Activated T-helper 17 cell treated with anti-CD3 and anti-CD28 coated beads, Interleukin-2, amount 50 U/mL, for 72 hours (primary cell): ENCODE data around the gene BAZ1A. TPM values are rescaled to one million over a fixed set of nuclear protein-coding genes. Genes with fewer than 3 reads are reported as not detected.
"Not testable (repeated sequence)": the region's sequence is repeated elsewhere in the genome, so short reads cannot be mapped to it uniquely, and the experiment has no call there.

Source experiments
- ATAC-seq: fragments of 150-1000 bp; cut with Tn5 transposase; replicated peaks from 2 replicates; pipeline ENCODE4 v1.10.0; 2021; ENCODE audit warnings: mild to moderate bottlenecking, moderate library complexity
- H3K27ac Mint-ChIP-seq: one replicate; pipeline ENCODE4 v1.8.0; 2022; ENCODE audit warnings: mixed read lengths
- H3K27me3 Mint-ChIP-seq: one replicate; pipeline ENCODE4 v1.8.0; 2022; ENCODE audit warnings: mixed read lengths
- H3K36me3 Mint-ChIP-seq: one replicate; pipeline ENCODE4 v1.8.0; 2022; ENCODE audit warnings: low read depth, mild to moderate bottlenecking, mixed read lengths
- H3K4me1 Mint-ChIP-seq: one replicate; pipeline ENCODE4 v1.8.0; 2022; ENCODE audit warnings: mixed read lengths
- H3K4me3 Mint-ChIP-seq: one replicate; pipeline ENCODE4 v1.8.0; 2022; ENCODE audit warnings: mild to moderate bottlenecking, mixed read lengths
- H3K9me3 Mint-ChIP-seq: one replicate; pipeline ENCODE4 v1.8.0; 2022; ENCODE audit warnings: mixed read lengths
- total RNA-seq, 2 donors: library from RNA; stranded (reverse); gene quantifications; one replicate each; pipeline ENCODE4 v1.2.3, GENCODE V29; 2022

BAZ1A gene
- total RNA-seq, 2 donors from 2014 or later: 53.3 to 57.0 TPM

DNA sequence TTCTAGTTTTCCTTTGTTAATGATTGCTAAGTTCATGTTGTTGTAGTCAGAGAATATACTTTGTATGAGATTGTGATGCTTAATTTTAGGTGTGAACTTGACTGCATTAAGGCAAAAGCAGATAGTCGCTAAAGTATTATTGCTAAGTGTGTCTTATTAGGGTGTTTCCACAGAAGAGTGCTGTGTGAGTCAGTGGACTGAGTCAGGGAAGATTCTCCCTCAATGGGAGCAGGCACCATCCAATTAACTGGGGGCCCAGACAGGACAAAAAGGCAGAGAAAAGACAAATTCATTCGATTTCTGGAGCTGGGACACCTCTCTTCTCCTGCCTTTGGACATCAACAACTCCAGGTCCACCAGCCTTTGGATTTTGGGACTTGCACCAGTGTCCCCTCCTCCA, 48.5 kb downstream of the BAZ1A start:
- H3K27ac Mint-ChIP-seq: peak overlapping the region; percentile 76
- H3K9me3 Mint-ChIP-seq: peaks cover 6% of the 10 kb centered on the region
- ATAC-seq: no peak
- H3K27me3 Mint-ChIP-seq: no peaks in the 10 kb centered on the region
- no peak overlapping the region for H3K4me3 Mint-ChIP-seq
- H3K4me1 Mint-ChIP-seq: peaks cover 31% of the 10 kb centered on the region
- H3K36me3 Mint-ChIP-seq: peaks cover 92% of the 10 kb centered on the region

DNA sequence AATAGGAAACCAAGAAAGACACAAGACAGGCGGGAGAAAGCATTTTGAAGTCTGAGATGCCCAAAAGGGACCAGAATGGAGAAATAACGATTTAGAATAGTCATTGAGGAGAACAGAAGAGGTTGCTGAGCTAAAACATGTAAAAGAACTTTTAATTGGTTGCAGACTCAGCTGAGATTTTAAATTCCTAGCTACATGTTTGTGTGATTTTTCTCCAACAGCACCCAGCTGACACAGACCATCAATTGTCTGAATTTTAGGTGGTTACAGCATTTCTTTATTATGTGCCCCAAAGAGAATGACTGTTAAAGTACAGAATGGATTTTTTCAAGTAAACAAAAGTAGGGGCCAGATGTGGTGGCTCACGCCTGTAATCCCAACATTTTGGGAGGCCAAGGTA, 50.3 kb downstream of the BAZ1A start:
- no peak for ATAC-seq
- peaks cover 96% of the 10 kb centered on the region for H3K36me3 Mint-ChIP-seq
- H3K4me3 Mint-ChIP-seq: no peak overlapping the region
- H3K27me3 Mint-ChIP-seq: no peaks in the 10 kb centered on the region
- H3K27ac Mint-ChIP-seq: peak overlapping the region; percentile 46
- H3K9me3 Mint-ChIP-seq: peaks cover 6% of the 10 kb centered on the region
- H3K4me1 Mint-ChIP-seq: peaks cover 24% of the 10 kb centered on the region

DNA sequence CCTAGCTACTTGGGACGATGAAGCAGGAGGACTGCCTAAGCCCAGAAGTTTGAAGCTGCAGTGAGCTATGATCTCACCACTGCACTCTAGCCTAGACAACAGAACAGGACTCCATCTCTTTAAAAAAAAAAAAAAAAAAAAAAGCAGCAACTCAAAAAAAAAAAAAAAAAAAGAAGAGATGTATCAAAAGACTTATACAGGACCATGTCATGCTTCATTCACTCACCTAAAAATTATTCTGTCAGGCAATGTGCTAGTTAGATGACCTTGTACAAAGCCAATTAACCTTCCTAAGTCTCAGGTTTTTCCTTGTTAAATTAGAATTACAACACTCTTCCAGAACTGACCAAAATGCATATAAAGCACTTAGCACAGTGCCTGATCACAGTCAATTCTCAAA, 50.9 kb downstream of the BAZ1A start:
- Mint-ChIP-seq H3K4me3 (no peak overlapping the region), H3K27ac (peak overlapping the region; percentile 46), H3K27me3 (no peaks in the 10 kb centered on the region), H3K4me1 (peaks cover 24% of the 10 kb centered on the region), H3K9me3 (peaks cover 6% of the 10 kb centered on the region), H3K36me3 (peaks cover 96% of the 10 kb centered on the region)
- no peak for ATAC-seq

DNA sequence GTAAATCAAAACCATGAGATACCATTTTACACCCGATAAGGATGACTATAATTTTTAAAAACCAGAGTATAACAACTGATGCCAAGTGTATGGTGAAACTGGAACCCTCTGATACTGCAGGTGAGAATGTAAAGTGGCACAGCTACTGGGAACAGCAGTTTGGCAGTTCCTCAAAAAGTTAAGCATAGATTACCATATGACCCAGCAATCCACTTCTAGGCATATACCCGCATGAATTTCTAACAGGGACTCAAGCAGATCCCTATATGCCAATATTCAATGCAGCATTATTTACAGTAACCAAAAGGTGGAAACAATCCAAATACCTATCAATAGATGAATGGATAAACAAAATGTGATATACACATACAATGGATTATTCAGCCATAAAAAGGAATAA, 57.4 kb downstream of the BAZ1A start:
- Mint-ChIP-seq H3K9me3 (no peaks in the 10 kb centered on the region), H3K4me1 (peaks cover under 1% of the 10 kb centered on the region), H3K27ac (no peak overlapping the region), H3K27me3 (no peaks in the 10 kb centered on the region), H3K36me3 (peaks cover 70% of the 10 kb centered on the region), H3K4me3 (no peak overlapping the region)
- no peak for ATAC-seq

GRCh38 chr14:34810028-34810427, 65.1 kb downstream of the BAZ1A start:
- no peaks in the 10 kb centered on the region for H3K27me3 Mint-ChIP-seq
- peak; percentile 83 for ATAC-seq
- H3K4me1 Mint-ChIP-seq: peaks cover 10% of the 10 kb centered on the region
- H3K4me3 Mint-ChIP-seq: no peak overlapping the region
- peaks cover 75% of the 10 kb centered on the region for H3K36me3 Mint-ChIP-seq
- no peak overlapping the region for H3K27ac Mint-ChIP-seq
- peaks cover 5% of the 10 kb centered on the region for H3K9me3 Mint-ChIP-seq

DNA sequence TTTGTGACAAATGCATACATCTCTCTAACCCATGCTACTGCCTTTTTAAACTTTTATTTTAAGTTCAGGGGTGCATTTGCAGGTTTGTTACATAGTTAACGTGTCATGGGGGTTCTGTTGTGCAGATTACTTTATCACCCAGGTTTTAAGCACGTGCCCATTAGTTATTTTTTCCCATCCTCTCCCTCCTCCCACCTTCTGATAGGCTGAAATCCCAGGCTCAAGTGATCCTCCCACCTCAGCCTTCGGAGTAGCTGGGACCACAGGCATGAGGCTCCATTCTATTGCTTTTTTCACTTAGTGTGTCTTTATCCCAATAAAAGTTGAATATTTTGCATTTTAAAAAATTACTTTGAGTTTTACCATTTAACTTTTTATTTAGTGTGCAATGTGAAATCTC, 68.9 kb downstream of the BAZ1A start:
- H3K4me1 Mint-ChIP-seq: peaks cover 5% of the 10 kb centered on the region
- H3K36me3 Mint-ChIP-seq: peaks cover 91% of the 10 kb centered on the region
- H3K9me3 Mint-ChIP-seq: peaks cover 5% of the 10 kb centered on the region
- H3K4me3 Mint-ChIP-seq: no peak overlapping the region
- H3K27me3 Mint-ChIP-seq: no peaks in the 10 kb centered on the region
- no peak for ATAC-seq
- H3K27ac Mint-ChIP-seq: no peak overlapping the region

DNA sequence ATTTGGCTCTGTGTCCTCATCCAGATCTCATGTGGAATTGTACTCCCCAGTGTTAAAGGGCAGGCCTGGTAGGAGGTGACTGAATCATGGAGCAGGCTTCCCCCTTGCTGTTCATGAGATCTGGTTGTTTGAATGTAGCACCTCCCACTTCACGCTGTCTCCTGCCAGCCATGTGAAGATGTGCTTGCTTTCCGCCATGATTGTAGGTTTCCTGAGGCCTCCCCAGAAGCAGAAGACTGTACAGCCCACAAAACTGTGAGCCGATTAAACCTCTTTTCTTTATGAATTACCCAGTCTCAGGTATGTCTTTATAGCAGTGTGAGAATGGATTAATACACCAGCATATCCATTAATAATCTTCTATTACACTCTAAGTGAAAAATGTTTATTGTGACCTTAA, 70.2 kb downstream of the BAZ1A start:
- no peak for ATAC-seq
- Mint-ChIP-seq H3K9me3 (peaks cover 5% of the 10 kb centered on the region), H3K4me3 (no peak overlapping the region), H3K27ac (no peak overlapping the region), H3K36me3 (peaks cover 93% of the 10 kb centered on the region), H3K27me3 (no peaks in the 10 kb centered on the region), H3K4me1 (peaks cover 5% of the 10 kb centered on the region)

GRCh38 chr14:34798861-34799260, 76.3 kb downstream of the BAZ1A start:
- not testable (repeated sequence) for H3K4me3 Mint-ChIP-seq, H3K9me3 Mint-ChIP-seq, H3K4me1 Mint-ChIP-seq, H3K27me3 Mint-ChIP-seq, ATAC-seq, H3K27ac Mint-ChIP-seq
- peaks cover 98% of the 10 kb centered on the region for H3K36me3 Mint-ChIP-seq

DNA sequence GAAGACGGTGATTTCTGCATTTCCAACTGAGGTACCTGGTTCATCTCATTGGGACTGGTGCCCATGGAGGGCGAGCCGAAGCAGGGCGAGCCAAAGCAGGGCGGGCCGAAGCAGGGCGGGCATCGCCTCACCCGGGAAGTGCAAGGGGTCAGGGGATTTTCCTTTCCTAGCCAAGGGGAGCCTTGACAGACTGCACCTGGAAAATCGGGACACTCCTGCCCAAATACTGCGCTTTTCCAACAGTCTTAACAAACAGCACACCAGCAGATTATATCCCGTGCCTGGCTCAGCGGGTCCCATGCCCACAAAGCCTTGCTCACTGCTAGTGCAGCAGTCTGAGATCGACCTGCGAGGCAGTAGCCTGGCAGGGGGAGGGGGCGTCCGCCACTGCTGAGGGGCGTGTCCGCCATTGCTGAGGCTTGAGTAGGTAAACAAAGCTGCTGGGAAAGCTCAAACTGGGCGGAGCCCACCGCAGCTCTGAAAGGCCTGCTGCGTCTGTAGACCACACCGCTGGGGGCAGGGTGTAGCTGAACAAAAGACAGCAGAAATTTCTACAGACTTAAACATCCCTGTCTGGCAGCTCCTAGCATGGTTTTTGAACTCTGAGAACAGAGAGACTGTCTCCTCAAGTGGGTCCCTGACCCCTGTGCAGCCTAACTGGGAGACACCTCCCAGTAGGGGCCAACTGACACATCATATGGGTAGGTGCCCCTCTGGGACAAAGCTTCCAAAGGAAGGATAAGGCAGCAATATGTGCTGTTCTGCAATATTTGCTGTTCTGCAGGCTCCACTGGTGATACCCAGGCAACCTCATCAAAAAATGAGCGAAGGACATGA, 77.2 kb downstream of the BAZ1A start:
- H3K9me3 Mint-ChIP-seq: no peaks in the 10 kb centered on the region
- no peaks in the 10 kb centered on the region for H3K27me3 Mint-ChIP-seq
- peaks cover 5% of the 10 kb centered on the region for H3K4me1 Mint-ChIP-seq
- no peak for ATAC-seq
- no peak overlapping the region for H3K27ac Mint-ChIP-seq
- peaks cover 98% of the 10 kb centered on the region for H3K36me3 Mint-ChIP-seq
- H3K4me3 Mint-ChIP-seq: no peak overlapping the region

DNA sequence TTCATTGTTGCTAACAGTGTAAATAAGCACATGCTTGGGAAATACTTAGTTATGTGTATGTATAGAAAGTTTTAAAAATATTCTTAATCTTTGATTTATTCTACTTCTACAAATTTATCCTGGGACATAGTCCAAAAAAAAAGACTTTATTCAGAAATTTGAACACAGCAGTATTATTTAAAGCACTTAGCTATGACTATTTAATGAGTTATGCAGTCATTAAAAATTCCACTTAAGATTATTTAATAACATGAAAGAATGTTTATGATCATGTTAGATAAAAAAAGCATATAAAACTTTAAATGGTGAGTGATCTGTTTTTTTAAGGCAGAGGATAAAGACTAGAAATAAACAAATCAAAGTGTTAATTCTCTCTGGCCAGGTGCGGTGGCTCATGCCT, 78.3 kb downstream of the BAZ1A start:
- Mint-ChIP-seq H3K27me3 (no peaks in the 10 kb centered on the region), H3K36me3 (peaks cover 98% of the 10 kb centered on the region), H3K27ac (no peak overlapping the region), H3K4me3 (no peak overlapping the region), H3K9me3 (no peaks in the 10 kb centered on the region), H3K4me1 (no peaks in the 10 kb centered on the region)
- ATAC-seq: no peak

GRCh38 chr14:34794941-34795340, 80.2 kb downstream of the BAZ1A start:
- H3K4me3 Mint-ChIP-seq: no peak overlapping the region

GRCh38 chr14:34794217-34794616, 80.9 kb downstream of the BAZ1A start:
- H3K9me3 Mint-ChIP-seq: no peaks in the 10 kb centered on the region
- peak overlapping the region; percentile 65 for H3K27ac Mint-ChIP-seq
- H3K4me3 Mint-ChIP-seq: no peak overlapping the region
- H3K36me3 Mint-ChIP-seq: peaks cover 98% of the 10 kb centered on the region
- no peaks in the 10 kb centered on the region for H3K4me1 Mint-ChIP-seq
- ATAC-seq: no peak
- H3K27me3 Mint-ChIP-seq: no peaks in the 10 kb centered on the region

More at GRCh38 chr14:34794941-34795340, 80.2 kb downstream of the BAZ1A start:
- Mint-ChIP-seq H3K27me3 (no peaks in the 10 kb centered on the region), H3K36me3 (peaks cover 98% of the 10 kb centered on the region), H3K27ac (peak overlapping the region; percentile 65), H3K4me1 (no peaks in the 10 kb centered on the region), H3K9me3 (no peaks in the 10 kb centered on the region)
- no peak for ATAC-seq

DNA sequence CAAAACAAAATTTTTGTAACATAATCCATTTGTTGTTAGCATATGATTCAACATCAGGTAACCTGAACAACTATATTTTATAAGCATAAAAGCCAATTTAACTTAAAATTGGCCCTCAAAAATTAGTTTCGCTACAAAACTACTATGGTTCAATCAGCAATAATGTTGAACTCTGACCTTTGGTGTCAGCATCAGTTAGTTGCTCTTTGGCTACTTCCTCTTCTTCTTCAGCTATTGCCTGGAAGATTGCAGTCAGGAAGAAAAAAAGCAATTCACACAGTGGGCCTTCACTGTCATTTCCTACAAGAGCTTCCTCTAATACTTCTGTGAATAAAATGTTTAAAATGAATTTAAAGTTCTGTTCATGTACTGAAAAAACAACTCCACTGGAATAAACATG, 82.6 kb downstream of the BAZ1A start:
- Mint-ChIP-seq H3K36me3 (peaks cover 98% of the 10 kb centered on the region), H3K4me1 (no peaks in the 10 kb centered on the region), H3K4me3 (no peak overlapping the region), H3K27me3 (no peaks in the 10 kb centered on the region), H3K9me3 (no peaks in the 10 kb centered on the region), H3K27ac (no peak overlapping the region)
- no peak for ATAC-seq

DNA sequence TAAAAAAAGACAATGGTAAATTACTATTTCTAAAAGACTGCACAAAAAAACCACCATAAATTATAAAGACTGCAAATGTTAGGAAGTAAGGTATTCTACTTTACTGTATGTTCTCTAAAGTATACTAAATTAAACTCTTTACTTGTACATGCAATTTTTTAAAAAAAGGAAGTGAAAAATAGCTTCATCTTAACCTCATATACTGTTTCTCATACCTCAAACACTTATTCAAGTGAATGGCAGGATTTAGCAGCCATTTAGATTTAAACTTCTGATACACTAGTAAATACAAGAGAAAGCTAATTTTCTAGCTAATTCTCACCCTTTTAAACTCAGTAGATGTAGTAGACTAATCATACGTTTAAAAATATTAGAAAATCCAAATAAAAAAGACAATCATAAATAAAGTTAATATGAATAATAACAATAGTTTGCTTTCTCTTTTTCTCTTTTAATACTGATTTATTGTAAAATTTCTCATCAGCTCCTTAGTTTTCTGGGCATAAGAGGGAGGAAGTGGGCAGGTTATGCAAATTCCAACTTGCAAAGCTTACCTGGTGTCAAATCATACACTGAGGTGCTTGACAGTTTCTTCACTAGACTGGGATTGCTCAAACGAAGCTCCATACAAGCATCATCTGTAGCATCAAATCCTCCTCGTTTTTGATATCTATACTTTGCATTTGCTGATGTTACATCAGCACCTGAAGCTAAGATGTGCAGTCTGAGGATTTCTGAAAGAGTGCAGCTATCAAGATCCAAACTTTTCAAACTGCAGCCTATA, 89.7 kb downstream of the BAZ1A start:
- Mint-ChIP-seq H3K36me3 (peaks cover 93% of the 10 kb centered on the region), H3K27ac (no peak overlapping the region), H3K27me3 (no peaks in the 10 kb centered on the region), H3K9me3 (no peaks in the 10 kb centered on the region), H3K4me1 (peaks cover 4% of the 10 kb centered on the region), H3K4me3 (no peak overlapping the region)
- no peak for ATAC-seq

- ATAC-seq: no peak
- peaks cover 4% of the 10 kb centered on the region for H3K4me1 Mint-ChIP-seq
- peaks cover 94% of the 10 kb centered on the region for H3K36me3 Mint-ChIP-seq
- no peaks in the 10 kb centered on the region for H3K27me3 Mint-ChIP-seq
- no peak overlapping the region for H3K27ac Mint-ChIP-seq
- H3K4me3 Mint-ChIP-seq: no peak overlapping the region
- no peaks in the 10 kb centered on the region for H3K9me3 Mint-ChIP-seq
Observed at GRCh38 chr14:34782031-34782430, 93.1 kb downstream of the BAZ1A start.
